Fibroblast of mammary gland (primary cell): ENCODE results near the gene NFIL3.
A peak's percentile ranks its signal among the peaks of the same experiment; 100 is the strongest.
"Not testable (repeated sequence)": the region's sequence is repeated elsewhere in the genome, so short reads cannot be mapped to it uniquely, and the experiment has no call there.

Experiments
- DNase-seq: peaks from one replicate; pipeline ENCODE4 v3.0.0-alpha.2; 2010; ENCODE audit warnings: low read depth
- H3K4me3 ChIP-seq: 2 replicates; pipeline ENCODE4 v1.5.1; 2011; ENCODE audit warnings: low read depth, mild to moderate bottlenecking, low read length, moderate library complexity; ENCODE audit not compliant: control insufficient read depth
- TF ChIP-seq, protein P1 (sequence below): conservative IDR thresholded peaks from 2 replicates; pipeline ENCODE4 v1.5.1; 2011; ENCODE audit warnings: low read depth, low read length, inconsistent platforms; ENCODE audit not compliant: control insufficient read depth, insufficient read depth

NFIL3 gene

DNA sequence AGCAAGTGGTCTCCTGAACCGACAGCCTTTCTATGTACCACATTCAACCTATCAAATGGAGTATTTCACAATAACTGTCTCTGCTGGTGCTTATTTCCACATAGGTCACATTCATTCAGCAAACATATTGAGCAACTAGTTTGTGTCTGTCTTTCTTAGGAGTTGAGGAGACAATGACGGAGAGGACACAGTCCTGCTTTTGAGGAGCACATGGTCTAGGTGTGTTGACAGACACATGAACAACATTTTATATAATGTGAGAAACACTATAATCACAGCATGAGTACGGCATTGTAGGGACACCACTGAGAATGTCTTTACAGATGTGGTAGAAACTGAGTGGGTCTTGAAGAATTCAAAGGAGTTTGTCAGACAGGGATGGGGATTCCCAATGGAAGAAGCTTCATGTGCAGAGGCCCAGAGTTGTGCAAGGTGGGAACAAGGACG is 28.5 kb downstream of the NFIL3 start:
- TF ChIP-seq, protein P1, sequence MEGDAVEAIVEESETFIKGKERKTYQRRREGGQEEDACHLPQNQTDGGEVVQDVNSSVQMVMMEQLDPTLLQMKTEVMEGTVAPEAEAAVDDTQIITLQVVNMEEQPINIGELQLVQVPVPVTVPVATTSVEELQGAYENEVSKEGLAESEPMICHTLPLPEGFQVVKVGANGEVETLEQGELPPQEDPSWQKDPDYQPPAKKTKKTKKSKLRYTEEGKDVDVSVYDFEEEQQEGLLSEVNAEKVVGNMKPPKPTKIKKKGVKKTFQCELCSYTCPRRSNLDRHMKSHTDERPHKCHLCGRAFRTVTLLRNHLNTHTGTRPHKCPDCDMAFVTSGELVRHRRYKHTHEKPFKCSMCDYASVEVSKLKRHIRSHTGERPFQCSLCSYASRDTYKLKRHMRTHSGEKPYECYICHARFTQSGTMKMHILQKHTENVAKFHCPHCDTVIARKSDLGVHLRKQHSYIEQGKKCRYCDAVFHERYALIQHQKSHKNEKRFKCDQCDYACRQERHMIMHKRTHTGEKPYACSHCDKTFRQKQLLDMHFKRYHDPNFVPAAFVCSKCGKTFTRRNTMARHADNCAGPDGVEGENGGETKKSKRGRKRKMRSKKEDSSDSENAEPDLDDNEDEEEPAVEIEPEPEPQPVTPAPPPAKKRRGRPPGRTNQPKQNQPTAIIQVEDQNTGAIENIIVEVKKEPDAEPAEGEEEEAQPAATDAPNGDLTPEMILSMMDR: no peak
- no peak overlapping the region for H3K4me3 ChIP-seq
- DNase-seq: peak; percentile 89

DNA sequence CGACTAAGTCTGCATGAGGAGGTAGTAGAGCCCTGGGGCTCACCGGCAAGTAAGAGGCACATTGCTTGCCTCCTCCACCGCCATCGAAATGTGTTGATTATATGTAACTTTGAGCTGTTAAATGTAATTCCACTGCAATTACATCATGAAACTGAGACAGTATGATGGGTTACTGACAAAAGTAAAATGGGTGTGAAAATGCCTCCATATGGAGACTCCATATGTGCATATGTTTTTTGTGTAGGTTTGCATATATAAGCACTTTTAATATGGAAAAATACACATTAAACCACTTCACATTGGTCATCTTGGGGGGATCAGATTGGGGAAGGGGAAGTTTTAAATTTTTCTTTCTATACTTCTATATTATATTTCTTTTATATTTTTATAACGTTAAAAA is 29.8 kb downstream of the NFIL3 start:
- DNase-seq: no peak
- TF ChIP-seq, protein P1: no peak
- no peak overlapping the region for H3K4me3 ChIP-seq

GRCh38 chr9:91392435-91392834 is 31.2 kb downstream of the NFIL3 start:
- no peak overlapping the region for H3K4me3 ChIP-seq
- TF ChIP-seq, protein P1: no peak
- no peak for DNase-seq

GRCh38 chr9:91391818-91392217 is 31.8 kb downstream of the NFIL3 start:
- TF ChIP-seq, protein P1: no peak
- no peak for DNase-seq

GRCh38 chr9:91391412-91391811 is 32.2 kb downstream of the NFIL3 start:
- TF ChIP-seq, protein P1: no peak
- DNase-seq: peak; percentile 83
- H3K4me3 ChIP-seq: no peak overlapping the region

More at GRCh38 chr9:91391818-91392217, 31.8 kb downstream of the NFIL3 start:
- H3K4me3 ChIP-seq: no peak overlapping the region

GRCh38 chr9:91389686-91390085 is 33.9 kb downstream of the NFIL3 start:
- H3K4me3 ChIP-seq, DNase-seq: not testable (repeated sequence)

- no peak overlapping the region for H3K4me3 ChIP-seq
- TF ChIP-seq, protein P1: no peak
- DNase-seq: no peak
Measured at GRCh38 chr9:91386765-91387164, 36.9 kb downstream of the NFIL3 start.

DNA sequence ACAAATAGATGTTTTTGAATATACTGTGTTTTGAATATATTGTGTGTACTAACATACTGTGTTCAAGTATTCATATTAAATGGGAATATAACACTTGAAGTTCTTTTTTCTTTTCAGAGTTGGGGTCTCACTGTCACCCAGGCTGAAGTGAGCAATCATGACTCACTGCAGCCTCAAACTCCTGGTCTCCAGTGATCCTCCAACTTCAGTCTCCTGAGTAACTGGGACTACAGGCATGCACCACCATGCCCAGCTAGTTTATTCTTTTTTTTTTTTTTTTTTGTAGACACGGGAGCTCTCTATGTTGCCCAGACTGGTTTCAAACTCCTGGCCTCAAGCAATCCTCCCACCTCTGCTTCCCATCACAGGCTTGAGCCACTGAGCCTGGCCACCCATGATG is 38.7 kb downstream of the NFIL3 start:
- no peak overlapping the region for H3K4me3 ChIP-seq
- TF ChIP-seq, protein P1: no peak
- no peak for DNase-seq
